ENCODE data around the gene KCTD15.
"Not testable (repeated sequence)": the region's sequence is repeated elsewhere in the genome, so short reads cannot be mapped to it uniquely, and the experiment has no call there.

The KCTD15 gene

DNA sequence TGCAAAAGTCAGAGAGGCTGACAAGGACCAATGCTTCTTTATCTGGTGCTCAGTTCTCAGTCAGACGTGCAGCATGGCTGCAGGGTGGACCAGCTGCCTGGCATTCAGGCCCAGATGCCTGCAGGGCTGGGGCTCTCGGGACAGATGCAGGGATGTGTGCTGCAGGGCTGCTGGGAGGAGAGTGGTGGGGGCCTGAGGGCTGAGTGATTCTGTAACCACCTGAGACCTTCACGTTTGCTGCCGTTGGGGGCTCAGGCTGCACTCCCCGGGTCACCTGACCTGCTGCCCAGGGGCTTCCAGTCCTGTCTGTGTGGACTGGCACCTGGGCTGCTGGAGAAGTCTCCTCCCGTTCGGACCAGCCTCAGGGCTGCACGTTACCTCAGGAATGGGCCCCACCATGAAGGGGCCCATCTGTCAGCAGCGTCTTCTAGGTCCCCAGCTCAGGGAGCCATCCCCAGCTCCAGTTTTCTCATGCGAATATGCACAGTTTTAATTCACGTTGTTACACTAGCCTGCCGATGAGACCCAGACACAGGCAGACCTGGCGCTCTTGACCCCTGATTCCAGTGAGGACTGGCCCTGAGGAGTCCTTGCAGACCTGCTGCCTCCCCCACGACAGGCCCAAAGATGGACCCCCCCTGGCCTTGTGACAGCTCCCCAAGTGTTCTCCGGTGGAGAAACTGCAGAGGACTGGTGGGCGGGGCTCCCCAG is 16.9 kb downstream of the KCTD15 start:
- DNase-seq (ENCODE audit: low read depth in 3 of 3, low spot score in 1 of 3), result no peak

DNA sequence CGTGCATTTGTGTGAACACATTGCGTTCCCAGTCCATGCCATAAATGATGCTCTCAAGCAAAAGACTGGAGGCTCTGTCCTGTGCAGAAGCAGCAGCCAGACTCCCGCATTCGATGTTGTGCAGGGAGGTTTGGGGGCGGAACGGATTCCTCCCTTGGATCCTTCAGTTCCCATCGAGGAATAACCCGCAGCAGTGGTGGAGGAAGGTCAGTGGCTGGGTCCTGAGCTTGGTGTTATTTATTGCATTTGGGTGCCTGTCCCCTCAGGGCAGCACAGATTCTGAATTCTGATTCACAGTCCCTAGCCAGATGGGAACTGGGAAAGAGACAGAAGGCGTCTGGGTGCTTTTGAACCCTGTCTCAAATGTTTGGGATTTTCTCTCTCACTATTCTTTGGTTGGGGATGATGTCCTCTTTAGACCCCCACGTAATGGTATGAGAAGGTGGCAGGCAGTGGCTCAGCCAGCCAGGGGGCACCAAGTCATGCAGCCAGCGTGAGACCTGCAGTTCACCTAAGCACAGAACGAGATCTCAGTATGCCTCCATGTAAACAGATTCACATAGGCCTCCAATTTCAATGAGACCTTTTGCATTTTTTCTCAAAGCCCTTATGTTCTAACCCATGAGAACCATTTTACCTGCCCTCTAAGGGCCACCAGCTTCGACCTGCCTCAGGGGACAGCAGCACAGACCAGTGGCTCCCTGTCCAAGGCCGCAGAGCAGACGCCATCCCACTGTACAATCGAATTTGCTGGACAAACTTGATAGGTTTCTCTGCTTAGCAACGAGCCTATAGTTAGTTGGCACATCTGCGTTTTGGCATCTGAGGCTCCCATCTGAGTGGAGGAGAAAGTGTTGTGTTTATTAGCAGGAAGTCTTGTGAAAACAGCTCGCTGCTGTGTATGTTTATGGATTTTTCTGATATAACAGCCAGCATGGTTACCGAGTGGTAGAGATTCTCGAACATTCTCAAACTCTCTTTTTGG is 17.8 kb downstream of the KCTD15 start:
- no peak for DNase-seq (ENCODE audit: low read depth in 3 of 3, low spot score in 1 of 3)

DNA sequence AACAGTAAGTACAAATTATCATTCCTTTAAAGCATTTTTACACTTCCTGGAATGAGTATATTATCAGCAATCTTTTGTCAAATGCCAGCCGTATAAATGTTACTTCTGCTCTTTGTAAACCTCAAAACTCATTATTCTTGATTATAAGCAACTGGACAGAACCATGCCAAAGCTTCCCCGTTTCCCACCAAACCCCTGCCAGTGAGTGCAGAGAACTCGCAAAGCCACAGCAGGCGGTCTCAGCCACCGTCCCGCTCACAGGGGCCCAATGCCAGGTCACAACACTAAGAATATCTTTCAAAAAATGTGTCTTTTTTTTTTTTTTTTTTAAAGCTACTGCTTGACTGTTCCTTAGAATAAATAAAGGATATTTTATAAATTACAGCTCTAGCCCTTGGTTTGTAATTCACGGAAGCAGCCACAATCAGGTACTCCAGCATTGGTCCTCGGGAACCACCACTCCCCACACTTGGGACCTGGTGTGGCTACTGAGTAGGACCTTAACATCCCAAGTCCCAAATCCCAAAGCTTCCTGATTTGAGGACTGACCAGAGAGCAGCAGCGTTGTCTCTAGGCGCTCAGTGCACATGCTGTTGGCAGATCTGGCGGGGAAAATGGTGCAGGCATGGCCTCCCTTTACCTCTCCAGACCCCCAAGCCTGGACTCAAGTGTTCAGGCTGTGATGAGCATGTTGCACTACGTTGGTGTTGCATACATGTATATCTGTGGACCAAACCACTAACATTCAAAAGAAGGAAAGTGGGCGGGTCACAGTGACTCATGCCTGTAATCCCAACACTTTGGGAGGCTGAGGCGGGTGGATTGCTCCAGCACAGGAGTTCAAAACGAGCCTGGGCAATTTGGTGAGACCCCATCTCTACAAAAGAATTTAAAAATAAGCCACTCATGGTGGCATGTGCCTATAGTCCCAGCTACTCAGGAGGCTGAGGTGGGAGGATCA is 19.0 kb downstream of the KCTD15 start:
- no peak for DNase-seq (ENCODE audit: low read depth in 3 of 3, low spot score in 1 of 3)

DNA sequence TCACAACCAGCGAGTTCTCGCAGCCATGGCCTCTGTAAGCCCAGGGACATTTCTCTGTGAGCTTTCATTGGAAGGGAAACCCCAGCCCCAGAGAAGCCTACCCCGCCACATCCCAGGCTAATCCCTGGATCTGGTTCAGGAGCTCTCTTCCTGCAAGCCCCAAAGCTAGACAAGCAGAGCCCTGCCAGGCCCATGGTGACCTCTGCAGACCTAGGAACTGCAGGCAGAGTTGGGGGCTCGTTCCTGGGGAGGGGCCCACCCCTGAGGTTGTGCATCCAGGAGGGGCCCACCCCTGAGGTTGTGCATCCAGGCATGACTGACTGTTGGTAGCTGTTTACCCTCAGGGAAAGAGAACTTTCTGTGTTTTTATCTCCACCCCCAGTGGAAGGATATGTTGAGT is 21.7 kb downstream of the KCTD15 start:
- DNase-seq (ENCODE audit: low read depth in 3 of 3, low spot score in 1 of 3), result no peak

DNA sequence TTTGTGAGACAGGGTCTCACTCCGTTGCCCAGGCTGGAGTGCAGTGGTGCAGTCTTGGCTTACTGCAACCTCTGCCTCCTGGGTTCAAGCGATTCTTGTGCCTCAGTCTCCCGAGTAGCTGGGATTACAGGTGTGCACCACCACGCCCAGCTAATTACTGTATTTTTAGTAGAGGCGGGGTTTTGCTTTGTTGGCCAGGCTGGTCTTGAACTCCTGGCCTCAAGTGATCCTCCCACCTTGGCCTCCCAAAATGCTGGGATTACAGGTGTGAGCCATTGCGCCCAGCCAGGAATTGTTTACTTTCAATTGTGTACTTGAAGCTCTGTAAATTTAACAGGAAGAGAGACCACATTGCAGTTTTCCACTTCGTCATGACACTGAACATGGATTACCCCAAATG is 22.4 kb downstream of the KCTD15 start:
- DNase-seq (ENCODE audit: low read depth in 3 of 3, low spot score in 1 of 3), result not testable (repeated sequence)

DNA sequence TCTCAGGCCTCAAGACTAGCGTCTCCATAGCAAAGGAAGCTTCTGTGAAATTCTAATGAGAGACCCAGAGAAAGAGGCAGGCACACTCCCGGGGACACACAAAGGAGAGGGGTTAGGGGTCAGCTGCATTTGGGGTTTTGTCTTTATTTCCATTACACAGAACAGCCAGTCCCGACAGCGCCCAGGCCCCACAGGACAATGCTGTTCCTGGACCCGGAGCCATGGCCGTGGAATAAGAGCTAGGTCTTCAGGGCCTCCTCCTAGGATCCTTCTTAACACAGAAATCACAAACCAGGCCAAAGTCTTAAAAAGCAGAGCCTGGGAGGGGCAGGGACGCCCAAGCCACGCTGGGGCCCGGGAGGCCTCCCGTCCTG is 22.8 kb downstream of the KCTD15 start:
- no peak for DNase-seq (ENCODE audit: low read depth in 3 of 3, low spot score in 1 of 3)

DNA sequence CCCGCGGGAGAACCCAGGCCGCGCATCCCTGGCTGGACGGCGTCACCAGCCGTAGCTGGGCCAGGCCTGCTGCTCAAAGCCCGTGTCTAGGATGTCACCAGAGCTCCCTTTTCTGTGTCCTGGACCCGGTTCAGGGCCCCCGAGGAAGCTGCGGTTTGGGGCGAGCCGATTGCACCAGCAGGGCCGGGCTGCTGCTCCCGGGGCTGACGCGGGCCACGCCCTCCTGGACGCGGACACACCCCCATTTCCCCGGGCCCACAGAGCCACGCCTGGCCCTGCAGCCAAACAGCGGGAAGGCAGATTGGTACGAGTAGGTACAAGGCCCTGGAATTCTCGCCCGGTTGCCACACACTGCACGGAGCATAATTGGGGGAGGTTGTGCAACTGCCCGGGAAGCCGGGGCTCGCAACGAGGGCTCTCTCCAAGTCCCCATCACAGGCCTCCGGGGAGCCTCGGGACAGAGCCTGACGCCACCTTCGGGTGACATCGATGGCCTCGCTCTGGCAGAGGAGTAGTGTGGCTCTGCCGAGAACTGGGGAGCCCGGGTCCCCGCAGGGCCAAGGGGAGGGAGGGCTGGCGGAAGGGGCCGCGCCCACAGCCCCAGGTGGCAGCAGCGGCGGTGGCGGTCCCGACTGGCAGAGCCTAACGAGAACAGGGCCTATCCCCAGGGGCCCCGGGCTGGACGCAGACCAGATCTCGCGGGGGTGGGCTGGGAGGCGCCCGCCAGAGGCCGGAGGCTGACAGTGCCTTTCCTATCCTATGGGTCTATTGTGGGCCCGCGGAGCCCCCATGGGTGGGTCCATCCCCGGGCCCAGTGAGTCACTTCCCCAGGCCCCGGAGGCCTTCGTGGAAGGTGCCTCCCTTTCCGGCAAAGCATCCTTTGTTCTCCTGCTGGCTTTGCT is 23.5 kb downstream of the KCTD15 start:
- peak in 1 of 3 donors; percentile 40 for DNase-seq (ENCODE audit: low read depth in 3 of 3, low spot score in 1 of 3)

DNA sequence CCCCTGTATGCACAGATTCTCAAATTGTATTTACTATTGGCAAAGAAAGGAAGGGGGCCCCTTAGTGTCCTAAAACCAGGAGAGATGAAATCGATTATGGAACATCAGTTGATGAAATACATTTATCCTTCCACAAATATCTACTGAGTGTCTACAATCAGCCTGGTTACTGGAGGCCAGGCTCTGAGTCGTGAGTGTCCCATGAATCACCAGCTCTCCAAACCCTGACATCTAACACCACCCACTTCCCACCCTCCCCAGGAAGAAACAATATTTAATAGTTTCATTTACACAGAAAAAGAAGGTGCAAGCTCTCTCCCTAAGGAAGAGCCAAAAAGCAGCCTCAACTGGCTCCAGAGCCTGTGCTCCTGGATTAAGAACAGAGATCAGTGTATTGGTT is 25.2 kb downstream of the KCTD15 start:
- no peak for DNase-seq (ENCODE audit: low read depth in 3 of 3, low spot score in 1 of 3)

DNA sequence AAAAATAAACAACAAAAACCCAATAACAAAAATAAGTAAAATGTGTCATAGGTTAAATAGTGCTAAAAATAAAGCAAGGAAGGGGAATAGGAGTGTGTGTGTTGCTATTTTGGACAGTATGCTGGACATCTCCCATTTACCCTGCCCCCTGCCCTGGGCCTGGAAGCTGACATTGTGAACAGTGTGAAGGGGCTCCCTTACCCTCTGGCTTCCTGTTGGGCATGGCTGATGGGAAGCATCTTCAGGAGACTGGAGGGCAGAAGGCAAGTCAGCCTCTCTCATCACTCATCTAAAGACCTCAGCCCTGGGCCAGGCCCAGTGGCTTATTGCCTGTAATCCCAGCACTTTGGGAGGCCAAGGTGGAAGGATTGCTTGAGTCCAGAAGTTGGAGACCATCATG is 26.7 kb downstream of the KCTD15 start:
- DNase-seq (ENCODE audit: low read depth in 3 of 3, low spot score in 1 of 3), result no peak

DNA sequence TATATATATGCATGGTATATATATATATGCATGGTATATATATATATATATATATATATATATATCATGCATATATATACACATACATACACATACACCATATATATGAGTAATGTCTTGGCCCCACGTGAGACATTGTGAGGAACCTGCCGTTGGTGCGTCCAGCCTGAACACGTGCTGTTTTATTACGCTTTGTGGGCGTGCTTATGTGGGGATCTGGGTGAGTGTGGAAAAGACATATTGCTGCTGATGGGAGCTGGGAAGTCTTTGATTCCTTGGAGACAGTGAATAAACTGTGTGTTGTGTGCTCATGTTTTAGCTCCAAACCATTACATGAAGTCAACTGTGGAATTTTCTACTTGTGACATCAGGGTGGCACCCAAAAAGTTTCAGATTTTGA is 28.9 kb downstream of the KCTD15 start:
- no peak for DNase-seq (ENCODE audit: low read depth in 3 of 3, low spot score in 1 of 3)

DNA sequence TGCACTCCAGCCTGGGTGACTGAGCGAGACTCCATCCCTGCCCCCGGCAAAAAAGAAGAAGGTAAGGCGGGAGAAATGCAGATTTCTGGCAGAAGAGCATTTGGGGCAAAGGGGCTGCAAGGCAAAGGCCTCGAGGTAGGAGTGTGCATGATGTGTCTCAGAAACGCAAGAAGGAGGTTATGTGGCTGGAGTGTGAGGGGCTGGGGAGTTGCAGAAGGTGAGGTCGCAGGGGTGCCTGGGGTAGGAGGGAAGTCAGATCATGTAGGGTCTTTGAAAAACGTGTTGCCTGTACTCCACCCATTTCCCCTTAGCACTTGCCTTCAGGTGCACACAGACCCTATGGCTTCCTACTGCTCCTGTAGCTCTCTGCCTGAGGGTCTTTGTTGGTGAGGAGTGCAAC is 29.9 kb downstream of the KCTD15 start:
- no peak for DNase-seq (ENCODE audit: low read depth in 3 of 3, low spot score in 1 of 3)

DNA sequence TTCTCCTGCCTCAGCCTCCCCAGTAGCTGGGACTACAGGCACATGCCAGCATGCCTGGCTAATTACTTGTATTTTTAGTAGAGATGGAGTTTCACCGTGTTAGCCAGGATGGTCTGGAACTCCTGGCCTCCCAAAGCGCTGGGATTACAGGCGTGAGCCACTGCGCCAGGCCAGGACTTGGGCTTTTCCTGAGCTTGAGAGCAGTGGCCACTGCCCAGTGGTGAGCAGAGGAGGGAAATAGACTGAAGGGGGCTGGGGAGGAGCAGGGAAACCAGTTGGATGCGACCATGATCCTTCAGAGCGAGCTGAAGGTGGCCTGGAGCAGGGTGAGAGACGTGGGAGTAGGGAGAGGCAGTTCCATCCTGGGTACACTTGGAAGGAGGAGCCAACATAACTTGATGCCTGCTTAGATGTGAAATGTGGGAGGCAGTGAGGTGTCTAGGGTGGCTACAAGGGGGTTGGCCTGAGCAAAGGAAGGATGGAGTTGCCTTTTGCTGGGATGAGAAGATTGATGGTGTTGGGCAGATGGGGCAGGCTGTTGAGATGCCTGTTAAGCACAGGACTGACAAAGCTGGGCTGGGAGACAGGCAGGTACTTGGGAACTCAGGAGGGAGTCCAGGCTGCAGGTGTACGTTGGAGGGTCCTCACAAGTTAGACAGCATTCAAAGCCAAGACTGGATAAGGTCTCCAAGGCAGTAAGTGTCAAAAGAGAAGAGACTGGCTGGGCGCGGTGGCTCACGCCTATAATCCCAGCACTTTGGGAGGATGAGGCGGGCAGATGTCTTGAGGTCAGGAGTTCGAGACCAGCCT is 31.8 kb downstream of the KCTD15 start:
- DNase-seq (ENCODE audit: low read depth in 3 of 3, low spot score in 1 of 3), result no peak

DNA sequence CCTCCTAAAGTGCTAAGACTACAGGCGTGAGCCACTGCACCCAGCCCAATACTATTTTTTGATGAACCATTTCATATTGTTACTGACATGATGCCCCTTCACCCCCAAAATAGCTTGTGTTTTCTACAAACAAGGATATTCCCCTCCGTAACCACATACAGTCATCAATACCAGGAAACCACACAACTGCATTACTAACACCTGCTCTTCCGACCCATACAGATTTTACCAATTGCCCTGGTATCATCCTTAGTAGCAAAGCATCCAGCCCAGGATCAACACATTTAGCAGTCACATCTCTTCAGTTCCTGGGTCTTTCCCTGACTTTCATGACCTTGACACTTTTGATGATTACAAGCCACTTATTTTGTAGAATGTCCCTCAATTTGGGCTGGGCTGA is 33.6 kb downstream of the KCTD15 start:
- no peak for DNase-seq (ENCODE audit: low read depth in 3 of 3, low spot score in 1 of 3)

DNA sequence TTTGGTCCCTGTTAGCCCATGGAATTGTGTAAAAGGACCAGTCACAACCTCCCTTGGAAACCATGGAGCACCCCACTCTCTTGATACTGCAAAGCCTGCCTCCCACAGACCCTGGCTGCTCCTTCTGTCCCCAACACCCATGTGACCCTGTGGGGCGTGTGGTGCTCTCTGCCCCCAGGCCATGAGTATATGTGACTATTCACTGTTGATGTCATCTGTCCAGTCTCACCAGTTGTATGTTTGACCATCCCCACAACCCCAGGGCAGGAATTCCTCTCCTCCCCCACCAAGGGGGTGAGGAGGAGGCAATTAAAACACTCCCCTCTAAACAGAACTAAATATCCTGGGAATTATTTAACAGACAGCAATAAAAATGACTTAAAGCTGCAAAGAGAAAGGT is 35.2 kb downstream of the KCTD15 start:
- DNase-seq (ENCODE audit: low read depth in 3 of 3, low spot score in 1 of 3), result no peak

DNA sequence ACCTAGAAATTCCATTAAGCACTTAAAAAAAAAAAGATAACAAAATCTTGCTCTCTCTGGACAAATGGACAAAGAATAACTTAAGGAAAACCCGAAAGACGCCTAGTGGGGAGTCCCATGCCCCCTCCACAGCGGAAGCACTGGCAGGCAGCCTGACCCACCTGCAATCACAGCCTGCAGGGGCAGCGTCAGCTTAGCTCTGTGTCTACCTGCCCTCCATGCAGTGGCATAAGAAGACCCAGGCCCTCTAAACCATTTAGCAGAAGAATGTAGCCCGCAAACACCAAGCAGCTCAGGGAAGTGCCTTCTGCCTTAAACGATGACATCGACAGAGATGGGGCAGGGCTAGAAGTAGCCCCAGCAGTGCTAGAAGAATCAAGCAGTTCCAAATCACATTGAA is 36.0 kb downstream of the KCTD15 start:
- DNase-seq (ENCODE audit: low read depth in 3 of 3, low spot score in 1 of 3), result no peak

DNA sequence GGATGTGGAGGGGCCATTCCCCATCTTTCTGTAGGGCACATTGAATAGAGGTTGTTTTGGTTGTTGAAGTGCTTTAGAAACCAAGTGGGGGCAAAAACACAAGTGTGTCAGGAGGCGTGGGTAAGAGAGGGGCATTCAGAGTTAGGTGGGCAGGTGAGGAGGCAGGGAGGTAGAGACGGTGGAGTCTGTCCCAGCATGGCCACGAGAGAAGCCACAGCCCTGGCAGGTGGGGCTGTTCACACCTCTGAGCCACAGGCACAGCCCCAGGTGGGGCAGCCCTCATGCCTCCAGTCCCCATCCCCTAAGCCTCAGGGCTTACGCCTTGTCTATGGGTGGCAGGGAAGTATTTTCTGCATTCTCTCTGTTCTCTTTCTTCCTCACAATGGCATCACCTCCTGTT is 43.7 kb downstream of the KCTD15 start:
- no peak for DNase-seq (ENCODE audit: low read depth in 3 of 3, low spot score in 1 of 3)

DNA sequence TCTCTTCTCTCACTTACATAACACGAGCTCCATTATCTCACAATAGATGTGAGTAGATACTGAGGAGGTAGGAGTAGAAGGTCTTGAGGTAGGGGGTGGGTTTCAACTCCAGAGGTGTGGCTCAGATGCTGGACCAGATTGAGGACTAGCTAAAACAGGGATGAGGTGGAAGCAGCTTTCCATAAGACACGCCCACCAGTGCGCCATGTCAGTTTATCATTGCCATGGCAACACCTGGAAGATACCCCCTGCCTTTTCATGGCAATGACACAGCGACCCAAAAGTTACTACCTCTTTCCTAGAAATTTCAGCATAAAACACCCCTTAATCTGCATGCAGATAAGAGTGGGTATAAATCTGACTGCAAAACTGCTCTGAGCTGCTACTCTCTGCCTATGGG is 44.1 kb downstream of the KCTD15 start:
- no peak for DNase-seq (ENCODE audit: low read depth in 3 of 3, low spot score in 1 of 3)

DNA sequence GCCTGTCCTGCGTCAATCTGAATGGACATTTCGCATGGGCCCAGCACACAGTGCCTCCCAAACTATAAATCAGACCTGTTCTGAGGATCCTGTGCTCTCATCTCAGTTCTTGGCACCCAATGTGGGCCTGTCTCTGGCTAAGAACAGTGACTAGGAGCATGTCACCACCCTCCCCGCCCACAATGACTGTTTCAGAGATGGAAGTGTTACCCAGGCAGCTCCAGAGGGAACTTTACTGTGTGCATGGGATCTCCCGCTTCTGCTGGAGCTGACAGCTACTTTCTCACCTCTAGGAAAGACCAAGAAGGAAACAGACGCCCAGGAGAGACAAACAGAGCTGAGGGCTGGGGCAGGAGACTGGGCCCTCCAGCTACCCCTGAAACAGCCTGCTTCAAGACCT is 45.0 kb downstream of the KCTD15 start:
- DNase-seq (ENCODE audit: low read depth in 3 of 3, low spot score in 1 of 3), result no peak

DNA sequence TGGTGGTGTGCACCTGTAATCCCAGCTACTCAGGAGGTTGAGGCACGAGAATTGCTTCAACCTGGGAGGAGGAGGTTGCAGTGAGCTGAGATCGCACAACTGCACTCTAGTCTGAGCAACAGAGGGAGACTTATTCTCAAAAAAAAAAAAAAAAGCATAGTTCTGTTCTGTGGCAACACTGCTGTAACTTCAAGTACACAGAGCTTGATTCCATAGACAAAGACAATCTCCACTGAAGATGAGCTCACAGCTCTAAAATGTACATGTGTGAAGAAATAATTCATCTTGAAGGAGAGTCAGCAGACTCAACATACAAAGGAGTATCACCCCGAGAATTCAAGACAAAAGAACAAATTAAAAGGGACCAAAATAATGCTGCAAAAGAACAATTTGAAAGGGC is 47.8 kb downstream of the KCTD15 start:
- DNase-seq (ENCODE audit: low read depth in 3 of 3, low spot score in 1 of 3), result no peak

DNA sequence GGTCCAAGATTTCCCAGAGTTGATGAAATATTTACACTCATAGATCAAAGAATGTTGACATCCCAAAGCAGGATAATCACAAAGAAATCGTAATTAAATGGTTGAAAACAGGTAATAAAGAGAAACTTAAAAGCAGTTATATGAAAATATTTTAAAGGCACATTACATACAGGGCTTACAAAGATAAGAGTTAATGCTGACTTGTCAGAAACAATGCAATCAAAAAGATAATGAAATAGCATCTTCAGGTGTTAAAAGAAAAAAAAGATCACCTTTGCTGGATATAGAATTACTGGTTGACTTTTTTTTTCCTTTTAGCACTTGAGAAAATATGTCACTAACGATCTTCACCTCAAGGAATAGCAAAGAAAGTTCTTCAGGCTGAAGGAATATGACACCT is 48.8 kb downstream of the KCTD15 start:
- DNase-seq (ENCODE audit: low read depth in 3 of 3, low spot score in 1 of 3), result no peak
